Choroid plexus epithelial cell (primary cell): ENCODE measurements around the gene HELZ.
A peak's percentile ranks its signal among the peaks of the same experiment; 100 is the strongest.

ENCODE experiments used
- DNase-seq: peaks from one replicate; pipeline ENCODE4 v3.0.0-alpha.2; 2010; ENCODE audit warnings: low read depth
- H3K4me3 ChIP-seq: 2 replicates; pipeline ENCODE4 v1.5.1; 2011; ENCODE audit warnings: low read depth, mild to moderate bottlenecking, control low read depth, low read length, moderate library complexity
- CTCF ChIP-seq: conservative IDR thresholded peaks from 2 replicates; pipeline ENCODE4 v1.5.1; 2011; ENCODE audit warnings: low read depth, mild to moderate bottlenecking, control low read depth, inconsistent platforms, low read length, moderate library complexity

HELZ gene

GRCh38 chr17:67162771-67163170 is 82.2 kb downstream of the HELZ start:
- no peak for DNase-seq
- TF ChIP-seq CTCF, result no peak
- H3K4me3 ChIP-seq, result no peak overlapping the region

GRCh38 chr17:67161573-67161972 is 83.4 kb downstream of the HELZ start:
- no peak overlapping the region for H3K4me3 ChIP-seq
- TF ChIP-seq CTCF, result no peak
- no peak for DNase-seq

DNA sequence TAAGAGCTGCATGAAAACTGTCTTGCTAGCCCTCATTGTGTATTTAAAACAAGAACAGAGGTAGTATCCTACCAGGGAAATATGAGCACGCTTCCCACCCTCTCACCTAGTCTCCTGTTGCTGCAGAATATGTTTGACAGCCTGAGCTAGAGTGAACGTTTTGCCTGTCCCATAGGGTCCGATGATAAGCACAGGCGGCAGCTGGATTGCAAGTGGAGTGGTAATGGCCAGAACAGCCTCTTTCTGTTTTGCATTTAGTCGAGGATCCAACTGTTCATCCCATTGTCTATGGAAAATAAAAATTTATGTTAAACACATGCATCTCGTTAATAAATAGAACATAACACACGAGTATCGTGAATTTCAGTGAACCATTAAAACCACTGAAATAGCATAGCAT is 84.2 kb downstream of the HELZ start:
- TF ChIP-seq CTCF, result no peak
- DNase-seq, result no peak
- H3K4me3 ChIP-seq, result no peak overlapping the region

DNA sequence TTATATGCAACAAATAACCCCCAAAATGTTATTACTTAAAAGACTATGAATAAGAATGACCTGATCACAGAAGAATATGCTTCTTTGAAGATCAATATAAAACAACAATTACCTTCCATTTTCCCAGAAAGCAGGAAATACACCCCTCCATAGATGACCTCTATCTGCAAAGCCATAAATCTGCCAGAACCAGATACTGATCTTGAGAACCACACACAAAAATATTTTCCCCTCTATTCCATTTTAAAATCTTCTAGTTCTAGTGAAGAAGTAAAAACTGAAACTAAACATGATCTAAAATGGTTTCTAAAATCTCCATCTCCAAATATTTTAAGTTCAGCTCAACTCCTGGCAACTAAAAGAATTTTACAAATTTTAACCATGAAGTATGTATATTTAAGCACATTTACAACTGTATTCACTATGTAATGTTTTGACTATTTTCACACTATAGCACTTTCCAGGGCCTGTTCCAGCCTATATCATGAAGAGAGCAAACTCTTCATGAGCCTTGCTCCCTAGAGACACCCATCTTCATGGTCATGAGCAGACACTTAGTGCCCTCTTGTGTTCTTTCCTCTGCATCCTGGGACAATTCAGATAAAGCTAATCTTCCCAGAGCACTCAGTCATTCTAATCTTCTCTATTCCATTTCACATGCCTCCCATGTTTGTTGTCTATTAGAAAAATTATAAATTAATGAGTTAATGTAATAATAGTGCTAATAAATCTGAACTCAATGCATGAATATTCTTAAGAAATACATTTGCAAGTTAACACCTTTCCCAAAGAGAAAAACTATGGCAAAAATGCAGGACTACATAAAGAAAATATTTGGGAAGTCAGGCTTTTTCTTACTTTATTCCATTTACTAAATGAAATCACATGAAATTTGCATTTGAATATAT is 87.0 kb downstream of the HELZ start:
- peak; percentile 79 for DNase-seq
- peak; percentile 54 for TF ChIP-seq CTCF
- no peak overlapping the region for H3K4me3 ChIP-seq

DNA sequence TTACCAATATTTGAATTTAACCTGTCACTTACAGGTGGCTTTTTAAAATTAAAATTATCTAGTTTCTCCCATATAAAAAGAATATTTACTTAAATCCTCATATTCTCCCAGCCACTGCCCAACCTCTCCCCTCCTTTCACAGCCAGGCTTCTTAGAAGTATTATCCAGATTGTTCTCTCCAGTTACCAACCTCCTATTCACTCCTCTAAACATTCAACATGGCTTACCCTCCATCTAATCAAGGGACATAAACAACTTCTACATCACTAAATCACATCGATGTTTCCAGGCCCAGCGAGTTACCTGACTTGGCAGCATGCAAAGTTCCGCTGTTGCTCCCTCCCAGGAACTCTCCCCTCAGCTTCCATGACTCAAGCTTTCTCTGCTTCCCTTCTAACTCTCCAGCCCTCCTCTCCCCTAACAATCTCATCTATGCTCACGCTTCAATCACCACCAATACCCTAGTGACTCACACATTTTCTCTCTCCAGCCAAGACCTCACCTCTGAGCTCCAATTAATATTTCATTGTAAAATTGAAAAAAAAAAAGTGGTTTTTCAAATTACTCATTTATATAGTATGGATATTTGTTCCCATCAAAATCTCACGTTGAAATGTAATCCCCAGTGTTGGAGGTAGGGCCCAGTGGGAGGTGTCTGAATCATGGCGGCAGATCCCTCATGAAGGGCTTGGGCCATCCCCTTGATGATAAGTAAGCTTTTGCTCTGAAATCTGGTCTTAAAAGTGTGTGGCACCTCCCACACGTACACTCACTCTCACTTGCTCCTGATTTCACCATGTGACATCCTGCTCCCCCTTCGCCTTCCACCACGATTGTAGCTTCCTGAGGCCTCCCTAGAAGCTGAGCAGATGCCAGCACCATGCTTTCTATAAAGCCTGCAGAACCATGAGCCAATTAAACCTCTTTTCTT is 88.5 kb downstream of the HELZ start:
- peak; percentile 60 for DNase-seq
- no peak for TF ChIP-seq CTCF
- no peak overlapping the region for H3K4me3 ChIP-seq

GRCh38 chr17:67152824-67153223 is 92.2 kb downstream of the HELZ start:
- no peak for DNase-seq
- TF ChIP-seq CTCF, result no peak
- H3K4me3 ChIP-seq, result no peak overlapping the region
